Uterus (tissue), 2 donors: ENCODE data around the gene HOXC13.

ENCODE experiments used
- CTCF ChIP-seq, 4 experiments: fragments of 200-600 bp in 2 of 4; fragments of 450-650 bp in 2 of 4; sonication (generic) in 2 of 4; IDR thresholded peaks; one replicate each; pipeline ENCODE4 v1.5.1; 2016 to 2019; ENCODE audit warnings: antibody characterized with exemption in 4 of 4, mild to moderate bottlenecking in 2 of 4, moderate library complexity in 1 of 4
- POLR2A ChIP-seq, 2 donors: fragments of 450-650 bp; IDR thresholded peaks; one replicate each; pipeline ENCODE4 v1.6.1; 2016; ENCODE audit warnings: antibody characterized with exemption in 2 of 2, mild to moderate bottlenecking in 1 of 2, moderate library complexity in 1 of 2

GRCh38 chr12:53939141-53940108, 794 bp downstream of the HOXC13 start:
- TF ChIP-seq CTCF (IDR thresholded peaks at IDR 0.05) (no peak), POLR2A (IDR thresholded peaks at IDR 0.05) (no peak)
